HG03521 (cell line): ENCODE results near the gene FGF12.
"Not testable (repeated sequence)": the region's sequence is repeated elsewhere in the genome, so short reads cannot be mapped to it uniquely, and the experiment has no call there.

Experiments used
- ATAC-seq: cut with Tn5 transposase; IDR thresholded peaks from one replicate; pipeline ENCODE4 v1.9.1; 2021; ENCODE audit warnings: mild to moderate bottlenecking, moderate library complexity; ENCODE audit not compliant: unreplicated experiment

The FGF12 gene

DNA sequence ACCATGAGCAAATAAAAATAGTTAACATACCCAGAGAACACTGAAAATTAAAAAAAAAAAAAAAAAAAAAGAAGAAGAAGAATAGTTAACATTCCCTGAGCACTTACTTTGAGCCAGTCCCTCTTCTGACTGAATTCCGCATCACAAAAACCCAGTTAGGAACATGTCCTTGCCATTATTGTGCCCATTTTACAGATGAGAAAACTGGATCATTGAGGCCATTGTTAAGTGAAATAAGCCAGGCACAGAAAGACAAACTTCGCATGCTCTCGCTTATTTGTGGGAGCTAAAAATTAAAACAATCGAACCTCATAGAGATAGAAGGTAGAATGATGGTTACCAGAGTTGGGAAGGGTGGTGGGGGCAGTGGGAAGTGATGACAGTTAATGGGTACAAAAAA is 119.5 kb downstream of the FGF12 start:
- no peak for ATAC-seq

DNA sequence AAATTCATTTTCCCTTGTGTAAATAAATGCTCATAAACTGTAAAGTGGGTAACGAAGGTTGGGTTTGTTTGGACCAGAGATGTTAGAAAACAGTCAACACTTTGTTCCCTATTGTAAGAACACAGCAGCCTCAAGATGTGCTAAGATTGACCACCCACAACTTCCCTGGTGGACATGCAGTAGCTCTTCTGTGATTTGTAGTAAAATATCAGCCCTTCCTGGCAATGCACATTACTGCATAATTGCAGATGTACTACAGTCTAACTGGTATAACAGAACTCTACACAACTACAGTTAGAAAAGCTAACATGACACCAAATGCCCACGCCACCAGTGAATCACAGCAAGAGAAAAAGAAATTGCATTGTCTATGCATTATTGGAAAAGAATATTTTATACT is 129.4 kb downstream of the FGF12 start:
- ATAC-seq: no peak

DNA sequence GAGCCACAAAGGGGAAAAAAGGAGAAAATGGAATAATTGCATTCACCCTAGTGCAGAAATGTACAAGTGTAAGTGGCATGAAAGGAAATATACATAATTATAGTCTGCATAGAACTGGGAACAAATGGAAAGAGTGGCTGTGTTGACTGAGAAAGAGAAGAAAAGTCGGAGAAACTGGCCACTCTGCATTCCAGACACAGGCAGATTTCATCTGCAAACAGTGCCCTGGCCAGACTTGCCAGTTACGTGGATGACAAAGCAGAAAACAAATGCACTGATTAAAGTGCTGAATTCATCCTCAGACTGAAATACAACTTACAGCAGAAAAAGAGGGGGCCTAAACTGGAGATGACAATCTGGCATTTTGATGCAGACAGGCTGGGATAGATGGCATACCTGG is 129.8 kb downstream of the FGF12 start:
- ATAC-seq: no peak

DNA sequence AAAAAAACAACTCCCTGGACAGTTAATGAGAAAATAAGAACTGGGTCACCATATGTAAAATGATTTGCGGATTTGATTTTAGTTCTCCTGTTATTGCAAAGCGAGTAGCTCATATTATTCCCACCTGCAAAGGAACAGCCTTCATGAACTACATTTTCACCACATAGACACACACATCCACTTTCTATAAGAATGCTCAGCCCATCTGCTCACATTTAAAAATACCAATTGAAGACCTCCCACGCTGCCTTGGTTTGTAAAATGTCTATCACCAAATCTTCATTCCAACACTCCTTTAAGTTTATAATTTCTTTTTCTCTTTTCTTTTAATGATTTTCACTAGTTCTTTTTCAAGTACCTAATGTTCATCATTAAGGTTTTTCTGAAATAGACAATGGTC is 148.6 kb downstream of the FGF12 start:
- ATAC-seq: no peak

DNA sequence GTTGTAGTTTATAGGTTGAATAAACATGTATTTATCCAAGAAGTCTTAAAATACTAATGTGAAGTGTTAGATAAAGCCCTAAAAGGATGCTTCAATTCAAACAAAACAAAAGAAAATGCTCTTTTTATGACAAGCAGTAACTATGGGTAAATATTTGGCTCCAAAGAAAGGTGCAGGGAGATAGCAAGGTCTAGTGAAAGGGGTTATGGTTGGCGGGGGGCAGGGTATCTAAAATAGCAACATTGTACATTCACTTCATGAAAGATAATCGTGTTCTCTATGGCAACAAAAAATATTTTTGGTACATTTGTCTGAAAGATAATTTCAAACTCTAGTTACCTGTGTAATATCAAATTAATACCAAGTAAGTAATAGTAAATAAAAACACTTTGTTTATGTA is 149.5 kb downstream of the FGF12 start:
- ATAC-seq: no peak

DNA sequence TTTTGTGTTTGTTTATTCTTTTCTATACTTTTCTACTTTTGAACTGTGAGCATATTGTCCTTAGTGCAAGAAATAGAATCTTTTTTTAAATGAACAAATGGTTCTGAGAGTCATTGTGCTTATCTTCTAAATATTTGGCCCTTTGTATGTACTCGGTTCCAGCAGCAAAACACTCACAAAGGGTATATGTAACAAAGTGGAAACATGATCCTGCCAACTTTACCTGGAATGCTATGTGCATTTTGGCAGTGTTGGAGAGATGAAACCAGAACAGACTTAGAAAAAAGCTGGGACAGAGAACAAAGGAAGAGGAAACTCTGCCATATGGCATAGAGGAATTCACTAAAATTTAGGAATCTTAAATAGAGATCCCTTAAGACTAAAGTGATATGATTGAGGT is 150.1 kb downstream of the FGF12 start:
- ATAC-seq: no peak

DNA sequence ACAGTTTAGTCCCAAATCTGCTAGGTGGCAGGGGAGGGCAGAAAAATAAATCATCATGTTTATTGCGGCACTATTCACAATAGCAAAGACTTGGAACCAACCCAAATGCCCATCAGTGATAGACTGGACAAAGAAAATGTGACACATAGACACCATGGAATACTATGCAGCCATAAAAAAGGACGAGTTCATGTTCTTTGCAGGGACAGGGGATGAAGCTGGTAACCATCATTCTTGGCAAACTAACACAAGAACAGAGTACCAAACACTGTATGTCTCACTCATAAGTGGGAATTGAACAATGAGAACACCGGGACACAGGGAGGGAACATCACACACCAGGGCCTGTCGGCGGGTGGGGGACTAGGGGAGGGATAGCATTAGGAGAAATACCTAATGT is 150.6 kb downstream of the FGF12 start:
- ATAC-seq: not testable (repeated sequence)

DNA sequence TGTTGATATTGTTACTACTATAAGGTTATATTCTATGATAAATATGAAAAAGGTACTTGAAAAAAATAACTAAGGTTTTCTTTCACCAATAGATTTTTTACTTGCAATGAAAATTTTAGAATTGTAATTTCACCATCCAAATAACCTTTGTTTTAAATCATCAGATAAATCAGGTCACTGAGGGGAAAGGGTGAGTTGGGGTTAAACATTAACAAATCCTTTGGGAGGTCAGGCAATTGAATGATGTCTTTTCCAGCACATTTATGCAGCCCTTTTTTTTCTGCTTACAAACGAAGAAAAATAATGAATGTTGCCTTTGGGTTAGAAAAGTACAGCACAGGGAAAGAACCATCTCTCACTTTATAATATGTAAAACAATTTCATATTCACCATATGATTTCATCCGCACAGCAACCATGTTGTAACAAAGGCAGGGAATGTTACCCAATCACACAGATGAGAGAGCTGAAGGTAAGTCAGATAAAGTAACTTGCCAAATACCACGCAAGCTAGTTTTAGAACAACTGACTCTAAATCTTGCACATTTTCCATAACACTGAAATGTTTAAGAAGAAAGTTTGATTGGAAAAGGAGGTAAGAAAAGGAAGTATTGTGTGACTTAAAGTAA is 151.3 kb downstream of the FGF12 start:
- ATAC-seq: no peak

DNA sequence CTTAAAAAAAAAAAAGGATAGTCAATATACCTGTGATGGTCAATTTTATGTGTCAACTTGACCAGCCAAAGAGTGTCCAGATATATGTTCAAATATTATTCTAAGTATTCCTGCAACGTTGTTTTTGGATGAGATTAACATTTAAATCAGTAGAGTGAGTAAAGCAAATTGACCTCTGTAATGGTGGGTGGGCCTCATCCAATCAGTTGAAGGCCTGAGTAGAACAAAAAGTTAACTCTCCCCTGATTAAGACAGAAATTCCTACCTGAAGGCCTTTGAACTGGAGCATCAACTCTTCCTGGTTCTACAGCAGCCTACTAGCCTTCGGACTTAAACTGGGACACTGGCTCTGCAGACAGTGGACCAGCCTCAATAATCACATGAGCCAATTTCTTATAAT is 154.1 kb downstream of the FGF12 start:
- no peak for ATAC-seq

DNA sequence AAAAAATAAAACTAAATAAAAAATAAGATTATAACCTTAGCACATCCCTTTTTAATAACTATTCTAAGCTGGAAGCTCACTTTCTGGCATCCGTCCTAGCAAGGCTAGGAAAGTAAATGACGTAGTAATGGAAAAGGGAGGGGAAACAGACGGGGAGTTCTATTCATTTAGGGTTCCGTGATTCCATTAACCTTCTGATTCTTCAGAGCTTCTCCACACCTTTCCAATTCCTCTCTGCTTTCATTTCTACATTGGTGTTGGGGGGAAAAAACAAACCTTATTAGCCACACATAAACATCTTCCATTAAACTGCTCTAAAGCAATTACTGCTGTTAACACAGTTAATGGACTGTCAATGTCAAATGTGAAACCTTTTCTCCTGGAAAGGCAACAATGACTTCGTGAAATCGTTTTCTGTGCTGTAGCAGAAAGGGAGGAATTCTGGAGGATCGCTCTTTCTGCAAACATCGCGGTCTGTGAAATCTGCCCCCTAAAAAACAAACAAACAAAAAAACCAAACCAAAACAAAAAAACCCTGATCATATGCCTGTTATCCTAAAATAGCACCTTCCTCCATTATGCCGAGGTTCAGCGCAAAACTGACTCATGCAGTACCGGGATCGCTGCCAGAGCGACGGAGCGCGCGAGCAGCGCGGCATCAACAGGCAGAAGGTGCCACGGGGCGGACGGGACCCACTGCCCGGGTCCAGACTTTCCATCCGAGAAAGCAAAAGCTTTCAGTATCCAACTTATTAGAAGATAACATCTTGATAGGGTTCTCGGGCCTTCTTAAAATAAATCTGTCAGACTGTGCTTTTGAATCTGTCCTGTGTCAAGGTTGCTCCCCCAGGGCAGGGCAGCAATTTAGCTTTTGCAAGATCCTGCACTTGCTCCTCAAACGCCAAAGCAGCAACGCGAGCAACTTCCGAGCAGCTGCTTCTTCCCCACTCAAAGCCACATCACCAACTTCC is 156.2 kb downstream of the FGF12 start:
- no peak for ATAC-seq

DNA sequence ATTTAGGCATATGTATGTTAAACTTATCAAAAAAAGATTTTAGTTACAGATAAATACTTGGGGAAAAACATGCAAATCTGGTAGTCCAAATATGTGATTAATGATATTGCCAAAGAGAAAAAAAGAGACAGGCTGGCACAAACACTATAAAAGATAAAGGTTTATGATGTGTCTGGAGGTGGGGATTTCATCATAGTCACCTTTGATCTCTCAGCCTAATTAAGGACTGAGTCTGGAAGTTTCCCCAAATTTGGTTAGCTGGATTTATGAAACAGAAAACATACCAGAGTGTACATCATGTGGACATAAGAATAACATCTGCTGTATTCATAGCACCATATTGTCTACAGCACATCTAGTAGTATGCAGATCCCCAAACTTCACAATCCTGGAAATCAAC is 157.0 kb downstream of the FGF12 start:
- ATAC-seq: no peak

DNA sequence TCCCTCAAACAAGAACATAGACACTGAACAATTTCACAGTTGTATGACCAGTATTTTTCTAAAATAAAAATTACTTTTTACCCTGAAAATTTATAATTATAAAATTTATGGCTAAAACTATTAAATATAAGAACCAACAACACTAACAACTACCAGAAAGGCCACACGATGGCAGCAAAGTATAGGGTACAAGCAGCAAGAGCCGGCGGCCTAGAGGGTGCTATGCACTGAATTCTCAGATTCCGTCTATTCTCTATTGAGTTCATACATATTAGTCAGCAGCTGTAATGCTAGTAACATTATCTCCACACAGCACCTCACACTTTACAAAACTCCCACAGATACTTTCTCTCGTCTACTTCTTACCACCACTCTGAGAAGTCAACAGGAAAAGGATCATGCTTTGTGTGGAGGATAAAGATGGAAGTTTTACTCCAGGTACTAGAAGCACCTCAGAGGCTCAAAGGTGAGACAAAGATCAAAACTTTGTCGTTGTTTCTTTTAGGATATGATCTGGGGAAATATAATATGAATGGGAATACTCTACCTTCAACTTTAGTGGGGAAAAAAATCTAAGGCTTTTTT is 160.5 kb downstream of the FGF12 start:
- peak; percentile 93 for ATAC-seq

DNA sequence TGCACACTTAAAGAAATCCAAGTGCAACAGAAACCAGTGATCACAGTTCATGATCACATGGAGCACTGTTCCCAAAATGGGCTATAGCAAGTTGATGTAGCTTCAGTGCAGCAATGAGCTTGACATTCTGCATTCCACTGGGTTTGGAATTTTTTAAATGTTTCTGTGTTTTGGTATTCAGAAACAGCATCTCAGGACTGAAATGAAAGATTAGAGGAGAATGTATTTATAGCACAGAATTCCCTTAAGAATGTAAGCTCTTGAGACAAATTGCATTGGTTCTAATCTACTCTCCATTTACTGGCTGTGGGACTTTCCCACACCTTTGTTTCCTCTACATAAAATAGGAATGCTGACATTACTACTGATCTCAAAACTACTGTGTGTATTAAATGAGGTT is 162.7 kb downstream of the FGF12 start:
- ATAC-seq: no peak

DNA sequence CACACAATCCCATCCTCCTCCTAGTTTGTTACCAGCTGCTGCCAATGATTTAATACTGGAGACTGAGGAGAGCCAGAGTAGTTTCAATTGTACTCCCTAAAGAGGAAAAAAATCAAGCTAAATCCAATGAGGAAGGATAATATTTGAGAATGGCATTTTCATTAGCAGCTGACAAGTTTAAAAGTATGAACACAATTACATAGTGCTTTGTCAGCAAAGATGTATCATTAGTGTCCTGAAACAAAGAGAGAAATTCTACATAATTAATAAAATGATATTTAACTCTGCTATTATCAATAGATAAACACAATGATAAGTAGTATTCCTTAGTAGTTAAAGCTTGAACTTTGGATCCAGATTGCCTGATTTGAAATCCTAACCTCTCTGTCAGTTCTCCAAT is 163.9 kb downstream of the FGF12 start:
- no peak for ATAC-seq

DNA sequence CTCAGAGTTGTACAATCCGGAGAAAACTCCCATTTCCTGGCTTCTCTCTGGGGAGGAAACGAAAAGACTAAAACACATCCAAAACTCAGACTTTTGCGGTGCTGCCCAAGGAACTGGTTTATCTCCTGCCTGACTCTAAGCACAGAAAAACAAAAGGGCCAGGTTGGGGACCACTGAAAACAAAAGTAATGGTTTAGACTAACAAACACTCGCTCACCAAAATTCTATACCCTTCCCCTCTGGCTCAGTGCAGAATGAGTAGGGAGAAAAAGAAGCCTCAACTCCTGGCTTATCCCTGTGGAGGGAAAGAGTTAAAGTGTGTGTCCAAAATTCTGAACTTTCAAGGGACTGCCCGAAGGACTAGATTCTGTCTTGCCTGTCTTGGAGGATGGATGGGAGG is 173.6 kb downstream of the FGF12 start:
- no peak for ATAC-seq

DNA sequence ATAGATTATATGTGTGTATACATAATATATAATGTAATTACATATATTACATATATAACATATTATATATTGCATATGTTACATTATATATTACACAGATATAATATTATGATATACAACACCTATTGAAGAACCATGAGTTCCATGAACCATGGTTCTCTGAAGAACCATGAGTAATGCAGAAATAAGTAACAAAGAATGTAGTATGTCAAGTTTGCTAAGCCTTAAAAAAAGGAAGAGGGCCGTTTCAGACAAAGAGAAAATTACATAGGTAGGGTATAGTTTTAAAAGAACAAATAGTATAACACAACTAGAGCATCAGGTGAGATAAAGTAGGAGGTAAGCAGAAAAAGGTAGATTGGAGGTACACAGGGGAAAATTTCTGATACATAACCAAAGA is 177.0 kb downstream of the FGF12 start:
- no peak for ATAC-seq

DNA sequence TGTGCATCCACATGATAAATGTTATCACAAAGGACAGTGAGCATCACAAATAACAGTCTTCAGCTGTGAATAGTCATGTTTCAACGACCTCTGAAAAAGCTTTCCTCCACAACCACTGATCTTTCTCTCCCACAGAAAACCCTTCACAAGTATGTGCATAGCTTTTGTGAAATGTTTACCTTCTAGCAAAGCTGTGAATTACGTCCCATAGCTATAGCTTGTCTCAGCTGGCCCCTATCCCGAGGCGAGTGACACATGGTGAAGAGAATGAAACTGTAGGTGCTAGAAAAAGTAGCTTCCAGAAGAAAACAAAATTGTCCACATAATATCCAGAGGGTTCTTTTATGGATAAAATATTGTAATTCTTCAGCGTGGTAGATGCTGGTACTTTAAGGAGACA is 182.0 kb downstream of the FGF12 start:
- no peak for ATAC-seq

DNA sequence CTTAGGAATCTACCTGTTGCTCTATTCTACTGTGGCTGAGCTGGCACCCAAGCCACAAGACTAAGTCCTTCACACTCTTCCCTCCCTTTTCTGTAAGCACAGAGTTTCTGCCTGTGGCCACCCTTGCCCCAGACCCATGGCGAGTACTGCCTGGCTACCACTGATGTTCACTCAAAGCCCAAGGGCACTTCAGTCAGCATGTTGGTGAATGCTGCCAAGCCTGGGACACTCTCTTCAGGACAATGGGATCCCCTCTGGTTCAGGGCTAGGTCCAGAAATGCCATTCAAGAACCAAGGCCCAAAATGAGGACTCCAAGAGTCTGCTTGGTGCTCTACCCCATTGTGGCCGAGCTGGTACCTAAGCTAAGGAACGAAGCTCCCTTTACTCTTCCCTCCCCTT is 184.2 kb downstream of the FGF12 start:
- no peak for ATAC-seq

DNA sequence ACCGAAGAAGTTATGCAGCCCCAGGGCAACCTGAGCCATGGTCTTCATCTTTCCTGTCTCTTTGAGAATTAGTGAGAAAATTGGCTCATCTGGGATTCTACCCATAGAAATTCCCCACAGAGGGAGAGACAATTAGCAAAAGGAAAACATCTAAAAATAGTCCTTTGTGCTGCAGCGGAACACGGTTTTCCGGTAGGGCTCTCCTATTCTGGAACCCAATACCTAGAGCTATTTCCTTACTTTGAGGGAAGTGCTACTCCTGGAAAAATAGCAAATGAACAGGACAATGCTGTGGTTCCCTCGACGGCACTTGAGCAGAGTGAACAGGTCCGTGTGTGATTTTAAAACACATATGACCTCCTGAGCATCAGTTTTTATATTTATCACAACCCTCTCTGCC is 210.5 kb downstream of the FGF12 start:
- no peak for ATAC-seq

DNA sequence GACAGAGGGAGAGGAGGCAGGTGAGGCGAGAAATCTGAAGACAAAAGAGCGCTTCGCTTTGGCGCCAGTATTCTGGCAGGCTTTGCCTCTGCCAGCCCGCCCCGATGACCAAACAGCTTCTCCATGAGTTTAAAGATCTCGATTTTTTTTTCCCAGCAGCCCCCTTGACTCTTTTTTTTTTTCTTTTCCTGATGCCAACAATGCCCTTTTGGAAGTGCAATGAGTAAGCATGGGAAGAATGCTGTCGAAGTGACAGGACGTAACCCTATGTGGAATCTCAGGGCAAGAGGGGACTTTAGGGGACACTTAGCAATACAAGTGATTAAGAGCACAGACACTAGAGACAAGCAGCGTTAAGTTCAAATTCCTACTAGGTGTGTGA is 211.7 kb downstream of the FGF12 start:
- no peak for ATAC-seq

DNA sequence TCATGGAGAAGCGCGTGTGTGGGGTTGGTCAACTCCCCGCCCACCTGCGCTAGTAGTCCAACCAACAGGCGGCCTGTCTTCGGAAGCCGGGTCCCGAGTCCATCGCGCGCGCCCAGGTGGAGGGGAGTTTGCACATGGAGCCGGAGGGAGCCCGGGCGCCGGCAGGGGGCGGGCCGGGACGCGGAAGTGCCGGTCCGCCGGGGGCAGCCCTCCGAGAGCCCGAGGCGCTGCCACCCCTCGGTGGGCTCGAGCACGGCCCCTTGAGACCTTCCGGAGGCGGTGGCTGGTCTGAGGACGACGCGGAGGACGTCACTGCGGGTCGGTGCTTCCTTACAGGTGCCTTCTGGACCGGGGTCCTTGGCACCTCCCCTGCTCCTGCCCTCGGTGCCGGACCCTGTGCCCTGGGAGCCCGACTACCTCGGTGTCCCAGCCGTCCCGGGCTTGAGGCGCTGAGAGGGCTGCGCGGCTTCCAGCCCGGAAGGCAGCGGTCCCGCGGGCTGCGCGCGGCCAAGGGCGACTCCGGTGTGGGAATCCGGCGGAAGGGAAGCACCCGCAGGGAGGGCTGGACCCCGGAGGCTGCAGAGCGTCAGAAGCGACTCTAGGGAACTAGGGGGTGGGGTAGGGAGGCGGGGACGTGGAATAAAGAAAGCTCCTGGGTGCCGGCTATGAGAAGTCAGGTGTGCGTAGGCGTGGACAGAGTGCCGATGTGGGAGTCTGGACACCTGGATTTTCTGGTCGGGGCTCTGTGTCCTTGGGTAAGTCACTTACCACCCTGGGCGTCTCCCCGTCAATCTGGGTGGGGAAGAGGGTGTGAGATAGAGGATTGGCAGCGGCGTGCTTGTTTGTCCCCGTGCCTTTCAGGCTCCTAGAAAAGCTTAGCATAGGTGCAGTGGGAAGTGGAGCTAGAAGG is 212.3 kb downstream of the FGF12 start:
- no peak for ATAC-seq
